ENCODE results near the gene RNF141.

DNA sequence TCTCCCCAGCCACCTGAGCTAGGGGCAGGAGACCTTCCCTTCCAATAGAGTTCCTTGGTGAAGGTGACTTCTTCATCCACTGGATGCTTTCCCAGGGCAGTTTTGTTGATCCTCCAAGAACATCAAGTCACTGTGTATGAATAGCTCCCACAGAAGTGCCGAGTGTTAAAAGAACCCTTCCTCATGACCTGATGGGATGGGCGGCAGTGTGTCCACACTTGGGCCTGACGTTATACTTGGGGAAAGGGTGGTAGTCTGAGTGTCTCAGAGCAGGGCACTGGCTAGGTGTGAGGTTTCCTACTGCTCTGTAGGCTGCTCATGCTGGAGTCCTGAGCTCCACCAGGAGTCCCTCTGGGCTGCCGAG is 35.0 kb upstream of the RNF141 start:
- TF ChIP-seq POLR2AphosphoS5 (IDR thresholded peaks at IDR 0.05) = no peak
- TF ChIP-seq, protein P1, sequence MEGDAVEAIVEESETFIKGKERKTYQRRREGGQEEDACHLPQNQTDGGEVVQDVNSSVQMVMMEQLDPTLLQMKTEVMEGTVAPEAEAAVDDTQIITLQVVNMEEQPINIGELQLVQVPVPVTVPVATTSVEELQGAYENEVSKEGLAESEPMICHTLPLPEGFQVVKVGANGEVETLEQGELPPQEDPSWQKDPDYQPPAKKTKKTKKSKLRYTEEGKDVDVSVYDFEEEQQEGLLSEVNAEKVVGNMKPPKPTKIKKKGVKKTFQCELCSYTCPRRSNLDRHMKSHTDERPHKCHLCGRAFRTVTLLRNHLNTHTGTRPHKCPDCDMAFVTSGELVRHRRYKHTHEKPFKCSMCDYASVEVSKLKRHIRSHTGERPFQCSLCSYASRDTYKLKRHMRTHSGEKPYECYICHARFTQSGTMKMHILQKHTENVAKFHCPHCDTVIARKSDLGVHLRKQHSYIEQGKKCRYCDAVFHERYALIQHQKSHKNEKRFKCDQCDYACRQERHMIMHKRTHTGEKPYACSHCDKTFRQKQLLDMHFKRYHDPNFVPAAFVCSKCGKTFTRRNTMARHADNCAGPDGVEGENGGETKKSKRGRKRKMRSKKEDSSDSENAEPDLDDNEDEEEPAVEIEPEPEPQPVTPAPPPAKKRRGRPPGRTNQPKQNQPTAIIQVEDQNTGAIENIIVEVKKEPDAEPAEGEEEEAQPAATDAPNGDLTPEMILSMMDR (IDR thresholded peaks at IDR 0.05) = no peak

Measured in upper lobe of left lung (tissue), 4 donors.